A204.1 (cell line): Measurements from ENCODE around the gene PRKCE.

Source experiments
- FAIRE-seq: peaks from 2 replicates; lab custom pipeline; 2012; peaks lifted over from hg19 to GRCh38; lab: Jason Lieb, UNC

PRKCE gene

GRCh38 chr2:45968946-45969584 lies 317.6 kb downstream of the PRKCE start:
- no peak for FAIRE-seq

- FAIRE-seq: no peak
These were observed 322.0 kb downstream of the PRKCE start for GRCh38 chr2:45973426-45973825.

- no peak for FAIRE-seq
These were observed 322.6 kb downstream of the PRKCE start for GRCh38 chr2:45974056-45974455.

- FAIRE-seq: no peak
These were observed 323.4 kb downstream of the PRKCE start for GRCh38 chr2:45974762-45975408.

GRCh38 chr2:45975752-45976517 lies 324.5 kb downstream of the PRKCE start:
- FAIRE-seq: no peak

GRCh38 chr2:45978302-45978859 lies 326.9 kb downstream of the PRKCE start:
- no peak for FAIRE-seq

GRCh38 chr2:45979065-45979464 lies 327.6 kb downstream of the PRKCE start:
- no peak for FAIRE-seq

- FAIRE-seq: no peak
These were observed 328.8 kb downstream of the PRKCE start for GRCh38 chr2:45980161-45980865.

- FAIRE-seq: no peak
These were observed 330.0 kb downstream of the PRKCE start for GRCh38 chr2:45981384-45981930.

- FAIRE-seq: no peak
These were observed 330.6 kb downstream of the PRKCE start for GRCh38 chr2:45982096-45982495.

- FAIRE-seq: no peak
These were observed 331.7 kb downstream of the PRKCE start for GRCh38 chr2:45983213-45983612.

GRCh38 chr2:45984366-45984765 lies 332.9 kb downstream of the PRKCE start:
- no peak for FAIRE-seq

GRCh38 chr2:45984896-45985473 lies 333.5 kb downstream of the PRKCE start:
- FAIRE-seq: no peak

- FAIRE-seq: no peak
These were observed 335.0 kb downstream of the PRKCE start for GRCh38 chr2:45986509-45986908.

GRCh38 chr2:45987856-45988255 lies 336.4 kb downstream of the PRKCE start:
- no peak for FAIRE-seq

- no peak for FAIRE-seq
These were observed 337.4 kb downstream of the PRKCE start for GRCh38 chr2:45988879-45989278.

- FAIRE-seq: no peak
These were observed 338.7 kb downstream of the PRKCE start for GRCh38 chr2:45990131-45990530.

GRCh38 chr2:45992021-45992740 lies 340.7 kb downstream of the PRKCE start:
- FAIRE-seq: no peak

GRCh38 chr2:45992741-45993475 lies 341.4 kb downstream of the PRKCE start:
- FAIRE-seq: no peak

- FAIRE-seq: peak; percentile 85
These were observed 342.1 kb downstream of the PRKCE start for GRCh38 chr2:45993476-45993991.
